ENCODE data around the gene THBS2.
"Not testable (repeated sequence)": the region's sequence is repeated elsewhere in the genome, so short reads cannot be mapped to it uniquely, and the experiment has no call there.

The THBS2 gene

GRCh38 chr6:169184419-169184818, 69.2 kb downstream of the THBS2 start:
- no peak overlapping the region for H2AFZ ChIP-seq (ENCODE audit: low read length)
- no peak overlapping the region for H3K4me2 ChIP-seq (ENCODE audit: low read depth, low read length, poor library complexity, severe bottlenecking)
- H4K20me1 ChIP-seq (ENCODE audit: insufficient read depth, low read length, poor library complexity, severe bottlenecking) = no peaks in the 10 kb centered on the region
- no peak overlapping the region for H3K9ac ChIP-seq (ENCODE audit: low read depth, low read length, poor library complexity, severe bottlenecking)
- H3K9me2 ChIP-seq (replicated peaks; ENCODE audit: low read depth, low read length) = no peaks in the 10 kb centered on the region
- no peak for TF ChIP-seq EZH2phosphoT487 (IDR thresholded peaks at IDR 0.05; ENCODE audit: borderline replicate concordance)
- no peak for TF ChIP-seq CTCF (conservative IDR thresholded peaks at IDR 0.05; ENCODE audit: low read length)
- H3K9me3 ChIP-seq (ENCODE audit: insufficient read depth, low read depth, low read length) = peaks cover 12% of the 10 kb centered on the region; the same call in 1 of the 2 replicates
- no peaks in the 10 kb centered on the region for H3F3A ChIP-seq (ENCODE audit: low read depth)
- no peak overlapping the region for H3K4me3 ChIP-seq (ENCODE audit: low read length, poor library complexity, severe bottlenecking)
- no peaks in the 10 kb centered on the region for H3K36me3 ChIP-seq (ENCODE audit: insufficient read depth, low read length)
- H3K79me2 ChIP-seq (ENCODE audit: insufficient read depth, low read length) = no peaks in the 10 kb centered on the region
- no peaks in the 10 kb centered on the region for H3K27me3 ChIP-seq (ENCODE audit: insufficient read depth, low read length, poor library complexity, severe bottlenecking)
- H3K4me1 ChIP-seq (ENCODE audit: insufficient read depth, low read length, poor library complexity, severe bottlenecking) = no peaks in the 10 kb centered on the region

GRCh38 chr6:169183233-169183632, 70.4 kb downstream of the THBS2 start:
- Histone ChIP-seq H3K36me3 (ENCODE audit: insufficient read depth, low read length) (no peaks in the 10 kb centered on the region), H3K4me3 (ENCODE audit: low read length, poor library complexity, severe bottlenecking) (no peak overlapping the region), H3K4me2 (ENCODE audit: low read depth, low read length, poor library complexity, severe bottlenecking) (no peak overlapping the region), H3F3A (ENCODE audit: low read depth) (no peaks in the 10 kb centered on the region), H3K9ac (ENCODE audit: low read depth, low read length, poor library complexity, severe bottlenecking) (no peak overlapping the region), H2AFZ (ENCODE audit: low read length) (no peak overlapping the region), H3K27me3 (ENCODE audit: insufficient read depth, low read length, poor library complexity, severe bottlenecking) (no peaks in the 10 kb centered on the region), H3K9me2 (replicated peaks; ENCODE audit: low read depth, low read length) (no peaks in the 10 kb centered on the region), H3K79me2 (ENCODE audit: insufficient read depth, low read length) (no peaks in the 10 kb centered on the region), H3K9me3 (ENCODE audit: insufficient read depth, low read depth, low read length) (peaks cover 17% of the 10 kb centered on the region; the same call in 1 of the 2 replicates), H3K4me1 (ENCODE audit: insufficient read depth, low read length, poor library complexity, severe bottlenecking) (no peaks in the 10 kb centered on the region), H4K20me1 (ENCODE audit: insufficient read depth, low read length, poor library complexity, severe bottlenecking) (no peaks in the 10 kb centered on the region)
- TF ChIP-seq EZH2phosphoT487 (IDR thresholded peaks at IDR 0.05; ENCODE audit: borderline replicate concordance) = no peak
- TF ChIP-seq CTCF (conservative IDR thresholded peaks at IDR 0.05; ENCODE audit: low read length) = no peak

GRCh38 chr6:169179831-169180230, 73.8 kb downstream of the THBS2 start:
- not testable (repeated sequence) for H2AFZ ChIP-seq (ENCODE audit: low read length); H3K4me1 ChIP-seq (ENCODE audit: insufficient read depth, low read length, poor library complexity, severe bottlenecking); H3K9ac ChIP-seq (ENCODE audit: low read depth, low read length, poor library complexity, severe bottlenecking); H3K36me3 ChIP-seq (ENCODE audit: insufficient read depth, low read length); H3K27me3 ChIP-seq (ENCODE audit: insufficient read depth, low read length, poor library complexity, severe bottlenecking); H3K4me2 ChIP-seq (ENCODE audit: low read depth, low read length, poor library complexity, severe bottlenecking); H3K9me2 ChIP-seq (replicated peaks; ENCODE audit: low read depth, low read length); H3K79me2 ChIP-seq (ENCODE audit: insufficient read depth, low read length); H3K4me3 ChIP-seq (ENCODE audit: low read length, poor library complexity, severe bottlenecking); H3F3A ChIP-seq (ENCODE audit: low read depth); H4K20me1 ChIP-seq (ENCODE audit: insufficient read depth, low read length, poor library complexity, severe bottlenecking)
- H3K9me3 ChIP-seq (ENCODE audit: insufficient read depth, low read depth, low read length) = peaks cover 11% of the 10 kb centered on the region; the same call in 1 of the 2 replicates

- Histone ChIP-seq H3K9ac (ENCODE audit: low read depth, low read length, poor library complexity, severe bottlenecking) (no peak overlapping the region), H3K27me3 (ENCODE audit: insufficient read depth, low read length, poor library complexity, severe bottlenecking) (no peaks in the 10 kb centered on the region), H3K4me3 (ENCODE audit: low read length, poor library complexity, severe bottlenecking) (no peak overlapping the region), H3K9me2 (replicated peaks; ENCODE audit: low read depth, low read length) (no peaks in the 10 kb centered on the region), H3K36me3 (ENCODE audit: insufficient read depth, low read length) (no peaks in the 10 kb centered on the region), H3K4me1 (ENCODE audit: insufficient read depth, low read length, poor library complexity, severe bottlenecking) (no peaks in the 10 kb centered on the region), H3K4me2 (ENCODE audit: low read depth, low read length, poor library complexity, severe bottlenecking) (no peak overlapping the region), H3K9me3 (ENCODE audit: insufficient read depth, low read depth, low read length) (peaks cover 5% of the 10 kb centered on the region; the same call in 1 of the 2 replicates), H3F3A (ENCODE audit: low read depth) (no peaks in the 10 kb centered on the region), H4K20me1 (ENCODE audit: insufficient read depth, low read length, poor library complexity, severe bottlenecking) (no peaks in the 10 kb centered on the region), H3K79me2 (ENCODE audit: insufficient read depth, low read length) (no peaks in the 10 kb centered on the region), H2AFZ (ENCODE audit: low read length) (no peak overlapping the region)
- TF ChIP-seq CTCF (conservative IDR thresholded peaks at IDR 0.05; ENCODE audit: low read length) (no peak), EZH2phosphoT487 (IDR thresholded peaks at IDR 0.05; ENCODE audit: borderline replicate concordance) (no peak)
Observed at GRCh38 chr6:169177516-169178166, 76.0 kb downstream of the THBS2 start.
